HepG2 (cell line): Measurements from ENCODE around the gene SND1. TPM values are rescaled to one million over a fixed set of nuclear protein-coding genes. Genes with fewer than 3 reads are reported as not detected.

Experiments used
- CCAR2 ChIP-seq: fragments of 200-400 bp; formaldehyde crosslinking; optimal IDR thresholded peaks from 2 replicates; pipeline ENCODE3; 2018; ENCODE audit warnings: low read depth, mild to moderate bottlenecking, low read length, moderate library complexity
- DR1 ChIP-seq: sonication (generic); formaldehyde crosslinking; IDR thresholded peaks from 2 replicates; pipeline ENCODE4 v1.8.0; 2021; ENCODE audit warnings: mild to moderate bottlenecking, missing genetic modification reagents, inconsistent platforms
- ETV6 ChIP-seq: sonication (generic); formaldehyde crosslinking; conservative IDR thresholded peaks from 2 replicates; pipeline ENCODE4 v1.4.0; 2020; ENCODE audit warnings: missing genetic modification reagents
- IRX3 ChIP-seq: sonication (generic); formaldehyde crosslinking; IDR thresholded peaks from 2 replicates; pipeline ENCODE4 v1.8.1; 2023; ENCODE audit warnings: mild to moderate bottlenecking, low read depth, missing genetic modification reagents, borderline replicate concordance
- MAFG ChIP-seq: sonication (generic); formaldehyde crosslinking; IDR thresholded peaks from 2 replicates; pipeline ENCODE4 v1.5.1; 2020; ENCODE audit warnings: mild to moderate bottlenecking, missing genetic modification reagents
- MXD4 ChIP-seq: IDR thresholded peaks from 2 replicates; pipeline ENCODE4 v1.6.1; 2016; ENCODE audit warnings: mild to moderate bottlenecking, missing biosample characterization, missing genetic modification reagents
- NR2F2 ChIP-seq: IDR thresholded peaks from 2 replicates; pipeline ENCODE4 v1.6.1; 2012; ENCODE audit warnings: low read depth, inconsistent platforms, borderline replicate concordance
- PAX8 ChIP-seq: sonication (generic); formaldehyde crosslinking; IDR thresholded peaks from 2 replicates; pipeline ENCODE4 v1.8.0; 2022; ENCODE audit warnings: mild to moderate bottlenecking, missing genetic modification reagents, borderline replicate concordance
- TBP ChIP-seq: sonication (generic); formaldehyde crosslinking; IDR thresholded peaks from 2 replicates; pipeline ENCODE4 v1.5.0; 2020; ENCODE audit warnings: missing genetic modification reagents
- WIZ ChIP-seq: sonication (generic); formaldehyde crosslinking; IDR thresholded peaks from 2 replicates; pipeline ENCODE4 v1.5.1; 2020; ENCODE audit warnings: mild to moderate bottlenecking, missing genetic modification reagents
- ZFP37 ChIP-seq: sonication (generic); formaldehyde crosslinking; IDR thresholded peaks from 2 replicates; pipeline ENCODE4 v1.4.0; 2020; ENCODE audit warnings: missing genetic modification reagents, borderline replicate concordance
- ZNF337 ChIP-seq: sonication (generic); formaldehyde crosslinking; IDR thresholded peaks from 2 replicates; pipeline ENCODE4 v1.5.1; 2020; ENCODE audit warnings: missing genetic modification reagents, low read depth, mild to moderate bottlenecking, borderline replicate concordance
- ZNF674 ChIP-seq: sonication (generic); formaldehyde crosslinking; IDR thresholded peaks from 2 replicates; pipeline ENCODE4 v1.5.0; 2020; ENCODE audit warnings: low read depth, mild to moderate bottlenecking, missing genetic modification reagents
- polyA plus RNA-seq, 8 experiments: library from polyadenylated mRNA; depleted of rRNA in 3 of 8; stranded (reverse) in 7 of 8; unstranded in 1 of 8; fragments of >200 nt; fragmentation: Illumina TruSeq in 4 of 8; extraction: Trizol in 4 of 8; gene quantifications; 2 replicates each; pipeline versions ENCODE4 v1.2.1 to v1.2.3, GENCODE V29; 2011 to 2016; ENCODE audit warnings: low read depth in 4 of 8, missing spikeins in 1 of 8, mixed read lengths in 1 of 8; ENCODE audit not compliant: insufficient read depth in 1 of 8
- total RNA-seq, 5 experiments: library from RNA; depleted of rRNA; stranded (reverse); fragments of >200 nt; fragmentation: Illumina TruSeq; extraction: Trizol; gene quantifications; 2 replicates each; pipeline ENCODE4 v1.2.3, GENCODE V29; 2016; ENCODE audit warnings: low read depth in 1 of 5
- TF ChIP-seq, protein P1 (sequence below), 2 experiments: IDR thresholded peaks; 2 replicates each; pipeline ENCODE4 v1.6.1; 2011 to 2012; ENCODE audit warnings: low read length in 2 of 2, borderline replicate concordance in 1 of 2, low read depth in 1 of 2, mild to moderate bottlenecking in 1 of 2, moderate library complexity in 1 of 2
- TF ChIP-seq, protein P2 (sequence below): sonication (generic); formaldehyde crosslinking; IDR thresholded peaks from 2 replicates; pipeline ENCODE4 v1.9.0; 2021; ENCODE audit warnings: missing genetic modification reagents, mild to moderate bottlenecking, borderline replicate concordance
- TF ChIP-seq, protein P3 (sequence below): sonication (generic); formaldehyde crosslinking; IDR thresholded peaks from 2 replicates; pipeline ENCODE4 v1.5.0; 2020; ENCODE audit warnings: mild to moderate bottlenecking, missing genetic modification reagents, borderline replicate concordance
- TF ChIP-seq, protein P4 (sequence below): sonication (generic); formaldehyde crosslinking; IDR thresholded peaks from 2 replicates; pipeline ENCODE4 v1.4.0; 2020; ENCODE audit warnings: missing genetic modification reagents
- TF ChIP-seq, protein P5 (sequence below): sonication (generic); formaldehyde crosslinking; IDR thresholded peaks from 2 replicates; pipeline ENCODE4 v1.9.0; 2021; ENCODE audit warnings: missing genetic modification reagents, mild to moderate bottlenecking, borderline replicate concordance

Gene SND1
- total and polyA plus RNA-seq, 2 of the 13 experiments (the other 11 are each of a cell fraction or from before 2014, with no cell fraction given): 110 to 182 TPM

DNA sequence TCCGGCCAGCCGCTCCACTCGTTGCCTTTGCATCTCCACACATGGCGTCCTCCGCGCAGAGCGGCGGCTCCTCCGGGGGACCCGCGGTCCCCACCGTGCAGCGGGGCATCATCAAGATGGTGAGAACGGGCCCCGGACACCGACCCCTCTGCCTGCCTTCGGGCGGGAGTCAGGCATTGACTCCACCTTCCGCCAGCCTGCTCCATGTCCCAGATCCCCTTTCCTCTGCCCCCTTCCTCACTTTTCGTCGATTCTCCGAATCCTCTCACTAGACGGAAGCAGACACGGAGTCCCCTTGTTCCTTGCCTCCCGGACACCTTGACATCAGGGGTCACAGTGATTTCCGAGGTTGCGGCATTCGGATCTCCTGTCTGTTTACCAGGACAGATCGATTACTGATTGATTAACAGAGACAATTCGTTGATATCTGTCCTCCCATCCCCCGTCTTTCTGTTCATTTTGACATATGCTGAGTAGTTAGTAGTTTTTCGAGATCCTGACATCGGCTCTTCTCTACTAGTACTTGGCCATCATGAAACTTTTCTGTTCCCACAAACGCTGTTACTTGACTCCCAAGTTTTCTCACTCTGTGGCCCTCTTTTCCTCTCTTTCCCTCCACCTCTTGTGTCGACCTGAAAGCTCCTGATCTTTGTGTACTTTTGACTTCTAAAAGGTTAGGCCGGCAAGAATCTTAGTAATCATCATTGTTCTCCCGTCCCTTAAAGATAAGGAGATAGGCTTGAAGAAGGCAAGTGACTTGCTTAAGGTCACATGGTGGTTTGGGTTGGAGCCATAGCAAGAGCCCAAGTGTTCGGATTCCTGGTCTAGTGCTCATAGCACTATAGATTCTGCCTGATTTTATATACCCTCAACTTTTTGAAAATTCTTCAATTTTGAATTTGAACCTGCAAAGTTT, 597 bp downstream of the SND1 start (continued):
- TF ChIP-seq MAFG (CRISPR knock-in tag): no peak
- TF ChIP-seq CCAR2: no peak
- TF ChIP-seq, protein P1, sequence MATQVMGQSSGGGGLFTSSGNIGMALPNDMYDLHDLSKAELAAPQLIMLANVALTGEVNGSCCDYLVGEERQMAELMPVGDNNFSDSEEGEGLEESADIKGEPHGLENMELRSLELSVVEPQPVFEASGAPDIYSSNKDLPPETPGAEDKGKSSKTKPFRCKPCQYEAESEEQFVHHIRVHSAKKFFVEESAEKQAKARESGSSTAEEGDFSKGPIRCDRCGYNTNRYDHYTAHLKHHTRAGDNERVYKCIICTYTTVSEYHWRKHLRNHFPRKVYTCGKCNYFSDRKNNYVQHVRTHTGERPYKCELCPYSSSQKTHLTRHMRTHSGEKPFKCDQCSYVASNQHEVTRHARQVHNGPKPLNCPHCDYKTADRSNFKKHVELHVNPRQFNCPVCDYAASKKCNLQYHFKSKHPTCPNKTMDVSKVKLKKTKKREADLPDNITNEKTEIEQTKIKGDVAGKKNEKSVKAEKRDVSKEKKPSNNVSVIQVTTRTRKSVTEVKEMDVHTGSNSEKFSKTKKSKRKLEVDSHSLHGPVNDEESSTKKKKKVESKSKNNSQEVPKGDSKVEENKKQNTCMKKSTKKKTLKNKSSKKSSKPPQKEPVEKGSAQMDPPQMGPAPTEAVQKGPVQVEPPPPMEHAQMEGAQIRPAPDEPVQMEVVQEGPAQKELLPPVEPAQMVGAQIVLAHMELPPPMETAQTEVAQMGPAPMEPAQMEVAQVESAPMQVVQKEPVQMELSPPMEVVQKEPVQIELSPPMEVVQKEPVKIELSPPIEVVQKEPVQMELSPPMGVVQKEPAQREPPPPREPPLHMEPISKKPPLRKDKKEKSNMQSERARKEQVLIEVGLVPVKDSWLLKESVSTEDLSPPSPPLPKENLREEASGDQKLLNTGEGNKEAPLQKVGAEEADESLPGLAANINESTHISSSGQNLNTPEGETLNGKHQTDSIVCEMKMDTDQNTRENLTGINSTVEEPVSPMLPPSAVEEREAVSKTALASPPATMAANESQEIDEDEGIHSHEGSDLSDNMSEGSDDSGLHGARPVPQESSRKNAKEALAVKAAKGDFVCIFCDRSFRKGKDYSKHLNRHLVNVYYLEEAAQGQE (IDR thresholded peaks at IDR 0.05; ENCODE audit: borderline replicate concordance in 1 of 2, low read depth in 1 of 2, low read length in 2 of 2): no peak
- no peak for TF ChIP-seq DR1
- TF ChIP-seq MXD4 (CRISPR knock-in tag): 0 out of 2 replicates have a peak, but pooled peaks have one; percentile 59
- no peak for TF ChIP-seq WIZ (CRISPR knock-in tag)
- 0 out of 2 replicates have a peak, but pooled peaks have one; percentile 58 for TF ChIP-seq ZNF337 (CRISPR knock-in tag)
- no peak for TF ChIP-seq TBP (CRISPR knock-in tag)
- TF ChIP-seq, protein P2, sequence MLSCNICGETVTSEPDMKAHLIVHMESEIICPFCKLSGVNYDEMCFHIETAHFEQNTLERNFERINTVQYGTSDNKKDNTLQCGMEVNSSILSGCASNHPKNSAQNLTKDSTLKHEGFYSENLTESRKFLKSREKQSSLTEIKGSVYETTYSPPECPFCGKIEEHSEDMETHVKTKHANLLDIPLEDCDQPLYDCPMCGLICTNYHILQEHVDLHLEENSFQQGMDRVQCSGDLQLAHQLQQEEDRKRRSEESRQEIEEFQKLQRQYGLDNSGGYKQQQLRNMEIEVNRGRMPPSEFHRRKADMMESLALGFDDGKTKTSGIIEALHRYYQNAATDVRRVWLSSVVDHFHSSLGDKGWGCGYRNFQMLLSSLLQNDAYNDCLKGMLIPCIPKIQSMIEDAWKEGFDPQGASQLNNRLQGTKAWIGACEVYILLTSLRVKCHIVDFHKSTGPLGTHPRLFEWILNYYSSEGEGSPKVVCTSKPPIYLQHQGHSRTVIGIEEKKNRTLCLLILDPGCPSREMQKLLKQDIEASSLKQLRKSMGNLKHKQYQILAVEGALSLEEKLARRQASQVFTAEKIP (CRISPR knock-in tag): no peak
- TF ChIP-seq ETV6 (CRISPR knock-in tag): no peak
- TF ChIP-seq PAX8 (CRISPR knock-in tag): no peak
- TF ChIP-seq, protein P3, sequence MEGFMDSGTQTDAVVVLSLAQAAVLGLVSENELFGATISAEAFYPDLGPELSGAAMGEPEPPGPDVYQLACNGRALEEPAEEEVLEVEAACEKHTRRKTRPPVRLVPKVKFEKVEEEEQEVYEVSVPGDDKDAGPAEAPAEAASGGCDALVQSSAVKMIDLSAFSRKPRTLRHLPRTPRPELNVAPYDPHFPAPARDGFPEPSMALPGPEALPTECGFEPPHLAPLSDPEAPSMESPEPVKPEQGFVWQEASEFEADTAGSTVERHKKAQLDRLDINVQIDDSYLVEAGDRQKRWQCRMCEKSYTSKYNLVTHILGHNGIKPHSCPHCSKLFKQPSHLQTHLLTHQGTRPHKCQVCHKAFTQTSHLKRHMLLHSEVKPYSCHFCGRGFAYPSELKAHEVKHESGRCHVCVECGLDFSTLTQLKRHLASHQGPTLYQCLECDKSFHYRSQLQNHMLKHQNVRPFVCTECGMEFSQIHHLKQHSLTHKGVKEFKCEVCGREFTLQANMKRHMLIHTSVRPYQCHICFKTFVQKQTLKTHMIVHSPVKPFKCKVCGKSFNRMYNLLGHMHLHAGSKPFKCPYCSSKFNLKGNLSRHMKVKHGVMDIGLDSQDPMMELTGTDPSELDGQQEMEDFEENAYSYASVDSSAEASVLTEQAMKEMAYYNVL (CRISPR knock-in tag): no peak
- no peak for TF ChIP-seq NR2F2
- TF ChIP-seq ZFP37 (CRISPR knock-in tag): no peak
- TF ChIP-seq ZNF674 (CRISPR knock-in tag): no peak
- TF ChIP-seq, protein P4, sequence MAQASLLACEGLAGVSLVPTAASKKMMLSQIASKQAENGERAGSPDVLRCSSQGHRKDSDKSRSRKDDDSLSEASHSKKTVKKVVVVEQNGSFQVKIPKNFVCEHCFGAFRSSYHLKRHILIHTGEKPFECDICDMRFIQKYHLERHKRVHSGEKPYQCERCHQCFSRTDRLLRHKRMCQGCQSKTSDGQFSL (CRISPR knock-in tag): no peak
- TF ChIP-seq, protein P5, sequence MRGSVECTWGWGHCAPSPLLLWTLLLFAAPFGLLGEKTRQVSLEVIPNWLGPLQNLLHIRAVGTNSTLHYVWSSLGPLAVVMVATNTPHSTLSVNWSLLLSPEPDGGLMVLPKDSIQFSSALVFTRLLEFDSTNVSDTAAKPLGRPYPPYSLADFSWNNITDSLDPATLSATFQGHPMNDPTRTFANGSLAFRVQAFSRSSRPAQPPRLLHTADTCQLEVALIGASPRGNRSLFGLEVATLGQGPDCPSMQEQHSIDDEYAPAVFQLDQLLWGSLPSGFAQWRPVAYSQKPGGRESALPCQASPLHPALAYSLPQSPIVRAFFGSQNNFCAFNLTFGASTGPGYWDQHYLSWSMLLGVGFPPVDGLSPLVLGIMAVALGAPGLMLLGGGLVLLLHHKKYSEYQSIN (CRISPR knock-in tag): no peak
- TF ChIP-seq IRX3 (CRISPR knock-in tag): 0 out of 2 replicates have a peak, but pooled peaks have one; percentile 61
